Measurements from ENCODE around the gene ROCK1. TPM values are rescaled to one million over a fixed set of nuclear protein-coding genes. Genes with fewer than 3 reads are reported as not detected.

The ROCK1 gene
- total and polyA plus RNA-seq, 2 of the 8 experiments (the other 6 are each of a cell fraction or from before 2014, with no cell fraction given), result 4.2 to 48.9 TPM

GRCh38 chr18:21049306-21049705 is 62.3 kb downstream of the ROCK1 start:
- POLR2A ChIA-PET (ENCODE audit: partially characterized antibody), result interaction anchor here (1.6 kb wide), 1 partner anchor 62 kb away, joined by 4 read pairs; the partner anchor contains the start of gene ROCK1
- Histone ChIP-seq H3K4me2 (ENCODE audit: insufficient read depth in 1 of 2, low read depth in 2 of 2, low read length in 2 of 2) (no peak overlapping the region), H3K79me1 (ENCODE audit: low read depth, low read length) (no peaks in the 10 kb centered on the region), H2AFZ (ENCODE audit: low read length) (no peak overlapping the region), H3K14ac (ENCODE audit: insufficient read length) (no peak overlapping the region), H2BK5ac (ENCODE audit: low read depth, low read length) (no peak overlapping the region), H2BK12ac (ENCODE audit: low read depth, low read length) (no peak overlapping the region), H3K4me3 (ENCODE audit: extremely low read depth in 1 of 4, insufficient read depth in 2 of 4, low read depth in 3 of 4, low read length in 4 of 4) (no peak overlapping the region), H4K91ac (replicated peaks; ENCODE audit: insufficient read length, low read length) (no peak overlapping the region), H4K5ac (ENCODE audit: insufficient read length, low read depth, low read length) (no peak overlapping the region), H3K23ac (ENCODE audit: insufficient read length) (no peak overlapping the region), H3K18ac (ENCODE audit: extremely low read depth, low read length) (no peak overlapping the region), H3K9ac (replicated peaks in 1 of 4; ENCODE audit: extremely low read depth in 1 of 4, low read depth in 3 of 4, low read length in 3 of 4) (no peak overlapping the region), H2BK20ac (ENCODE audit: low read length) (no peak overlapping the region), H3K36me3 (ENCODE audit: control insufficient read depth in 2 of 4, insufficient read depth in 4 of 4, low read length in 3 of 4) (no peaks in the 10 kb centered on the region; a peak in 2 of 8 replicates), H3K23me2 (ENCODE audit: low read depth, low read length) (no peaks in the 10 kb centered on the region), H3K79me2 (ENCODE audit: control insufficient read depth in 1 of 2, insufficient read depth in 2 of 2, low read length in 2 of 2) (peaks cover 0 to 15% of the 10 kb centered on the region in 2 experiments; a peak in 2 of 4 replicates), H3K4me1 (replicated peaks in 1 of 4; ENCODE audit: control insufficient read depth in 3 of 4, insufficient read depth in 4 of 4, low read length in 3 of 4) (no peaks in the 10 kb centered on the region), H3K27me3 (replicated peaks in 1 of 4; ENCODE audit: control insufficient read depth in 3 of 4, extremely low read depth in 1 of 4, insufficient read depth in 3 of 4, low read length in 3 of 4) (no peaks in the 10 kb centered on the region), H4K20me1 (replicated peaks in 1 of 2; ENCODE audit: control insufficient read depth in 1 of 2, insufficient read depth in 2 of 2, low read length in 2 of 2) (no peaks in the 10 kb centered on the region), H4K8ac (ENCODE audit: extremely low read depth, insufficient read depth, low read length) (no peak overlapping the region), H3K56ac (replicated peaks; ENCODE audit: insufficient read length, low read depth, low read length) (no peak overlapping the region), H2BK15ac (ENCODE audit: low read length) (no peak overlapping the region), H2AK5ac (ENCODE audit: low read depth, low read length) (no peak overlapping the region), H3K27ac (ENCODE audit: low read depth, low read length) (no peak overlapping the region), H2BK120ac (replicated peaks; ENCODE audit: low read depth, low read length) (no peak overlapping the region), H3K4ac (replicated peaks; ENCODE audit: insufficient read length, low read depth, low read length) (no peak overlapping the region), H3K9me3 (ENCODE audit: insufficient read depth in 2 of 2, low read depth in 1 of 2, low read length in 1 of 2) (no peaks in the 10 kb centered on the region)
- FAIRE-seq (no peak), DNase-seq (ENCODE audit: low read depth in 1 of 2, low spot score in 2 of 2) (no peak)
- no peak for TF ChIP-seq JUN (IDR thresholded peaks at IDR 0.05; ENCODE audit: low read depth, low read length)
- no peak for TF ChIP-seq SUZ12 (IDR thresholded peaks at IDR 0.05; ENCODE audit: low read length)
- TF ChIP-seq ZNF274 (IDR thresholded peaks at IDR 0.05; ENCODE audit: borderline replicate concordance, extremely low read depth, low read length), result no peak
- TF ChIP-seq TAF1 (IDR thresholded peaks at IDR 0.05; ENCODE audit: low read depth, low read length), result no peak
- no peak for TF ChIP-seq SRF (IDR thresholded peaks at IDR 0.05; ENCODE audit: low read depth, low read length)
- no peak for TF ChIP-seq TBP (IDR thresholded peaks at IDR 0.05; ENCODE audit: low read depth, low read length)
- TF ChIP-seq TCF12 (IDR thresholded peaks at IDR 0.05; ENCODE audit: low read depth, low read length), result no peak
- TF ChIP-seq CBX5 (IDR thresholded peaks at IDR 0.05; ENCODE audit: low read depth, low read length), result no peak
- no peak for TF ChIP-seq RXRA (IDR thresholded peaks at IDR 0.05; ENCODE audit: insufficient read depth, low read depth, low read length)
- TF ChIP-seq BCL11A (IDR thresholded peaks at IDR 0.05; ENCODE audit: low read depth in 2 of 2, low read length in 2 of 2), result no peak
- no peak for TF ChIP-seq FOSL1 (IDR thresholded peaks at IDR 0.05; ENCODE audit: insufficient read depth, low read depth, low read length)
- no peak for TF ChIP-seq RNF2 (IDR thresholded peaks at IDR 0.05; ENCODE audit: borderline replicate concordance, low read depth, low read length, missing control alignments, poor library complexity, severe bottlenecking)
- CTCF ChIA-PET (ENCODE audit: partially characterized antibody), result interaction anchor here (0.9 kb wide), 1 partner anchor 130 kb away, joined by 3 read pairs; no protein-coding TSS in a partner anchor
- 85% methylated on average over 1 of the region's 1 CpG; no CpG with 5 or more reads in 1 of the 2 experiments for WGBS, 2 experiments (ENCODE audit: extremely low coverage in 1 of 2, insufficient coverage in 1 of 2, insufficient read length in 1 of 2, insufficient replicate concordance in 2 of 2, low coverage in 1 of 2, low lambda C conversion rate in 2 of 2, missing lambda C conversion rate in 1 of 2)

All from H1 (cell line).